GM18511 (cell line): ENCODE measurements around the gene CA9.

Experiments
- ATAC-seq: cut with Tn5 transposase; IDR thresholded peaks from one replicate; pipeline ENCODE4 v1.9.1; 2021; ENCODE audit warnings: mild to moderate bottlenecking, moderate library complexity; ENCODE audit not compliant: unreplicated experiment

CA9 gene

DNA sequence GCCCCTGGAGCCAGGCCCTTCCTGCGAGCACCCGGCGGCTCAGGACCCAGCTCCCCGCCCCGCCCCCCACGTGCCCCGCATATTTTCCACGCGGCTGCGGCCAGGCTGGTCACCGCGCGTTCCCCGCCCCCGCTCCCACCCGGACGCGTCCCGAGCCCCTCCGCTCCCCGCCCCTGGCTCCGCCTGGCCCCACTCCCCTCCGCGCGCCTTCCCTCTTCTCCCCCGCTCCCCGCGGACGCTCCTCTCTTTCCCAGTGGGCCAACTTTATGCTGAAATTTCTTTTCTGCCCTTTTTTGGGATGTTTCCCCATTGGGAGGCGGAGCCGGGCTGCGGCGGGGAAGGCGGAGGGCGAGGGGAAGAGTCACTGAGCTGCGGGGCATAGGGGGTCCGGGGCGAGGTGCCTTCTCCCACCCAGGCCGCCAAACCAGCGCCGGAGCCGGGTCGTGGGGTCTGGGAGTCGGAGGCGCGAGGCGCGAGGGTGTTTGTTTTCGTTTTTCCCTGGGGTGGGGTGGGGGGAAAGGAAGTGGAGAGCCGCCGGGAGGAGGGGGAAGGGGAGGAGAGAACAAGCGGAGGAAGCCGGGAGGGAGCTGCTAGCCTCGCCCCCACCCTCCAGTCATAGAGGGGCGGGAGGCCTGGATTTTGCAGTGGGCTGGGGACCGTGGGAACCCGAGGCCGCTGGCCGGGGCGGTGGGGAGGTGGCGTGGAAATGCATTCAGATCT, 17.0 kb downstream of the CA9 start:
- no peak for ATAC-seq

DNA sequence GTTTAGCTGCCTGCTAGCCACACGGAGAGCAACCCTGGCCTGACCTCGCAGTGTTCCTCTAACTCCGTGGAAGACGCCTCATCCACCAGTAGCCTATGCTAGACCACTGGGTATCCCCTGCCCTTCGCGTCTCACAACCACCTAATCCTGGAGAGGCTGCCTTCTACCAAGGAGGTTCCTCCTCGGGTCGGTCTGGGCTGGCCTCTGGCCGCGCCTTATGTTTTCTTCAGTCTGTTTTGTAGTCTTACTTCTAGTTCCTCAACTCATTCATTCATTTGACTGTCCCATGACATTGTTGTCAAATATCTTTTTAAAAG, 17.6 kb downstream of the CA9 start:
- ATAC-seq = no peak

DNA sequence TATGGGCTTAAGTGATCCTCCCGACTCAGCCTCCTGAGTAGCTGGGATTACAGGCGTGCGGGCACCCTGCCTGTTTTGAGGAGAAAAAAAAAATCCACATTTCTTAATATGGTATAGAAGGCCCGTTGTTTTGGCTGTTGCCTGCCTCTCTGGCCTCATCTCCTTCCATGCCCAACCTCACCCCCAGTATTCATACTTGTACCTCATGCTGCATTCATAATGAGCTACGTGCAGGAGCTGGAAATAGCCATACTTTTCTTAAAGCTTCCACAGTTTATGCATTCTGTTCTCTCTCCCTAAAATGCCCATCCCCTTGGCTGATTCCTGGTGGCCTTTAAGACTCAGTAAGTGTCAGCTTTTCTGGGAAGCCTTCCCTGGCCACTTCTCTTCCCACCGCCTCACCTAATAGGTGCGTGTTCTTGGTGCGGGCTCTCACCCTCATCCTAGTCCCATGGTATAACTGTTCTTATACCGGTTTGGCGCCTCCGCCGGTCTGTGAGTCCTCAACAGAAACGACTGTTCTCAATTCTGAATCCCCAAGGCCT, 18.1 kb downstream of the CA9 start:
- ATAC-seq = no peak

DNA sequence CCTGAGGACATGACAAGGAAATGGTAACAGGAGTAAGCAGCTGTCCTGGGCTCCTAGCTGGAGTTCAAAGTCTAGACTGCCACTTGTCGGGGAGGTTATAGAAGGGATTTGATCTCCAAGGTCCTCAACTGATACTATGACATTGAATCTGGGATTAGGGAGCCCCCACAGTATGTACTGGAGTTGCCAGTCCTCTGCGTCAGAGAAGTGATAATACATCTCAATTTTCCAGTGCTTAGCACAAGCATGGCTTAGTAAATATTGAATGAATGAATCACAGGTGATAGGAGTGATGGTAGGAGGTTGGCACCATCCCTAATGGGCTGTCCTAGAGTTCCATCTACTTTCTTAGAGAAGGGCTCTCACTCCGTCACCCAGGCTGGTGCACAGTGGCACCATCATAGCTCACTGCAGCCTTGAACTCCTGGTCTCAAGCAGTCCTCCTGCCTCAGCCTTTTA, 22.2 kb downstream of the CA9 start:
- ATAC-seq = no peak

DNA sequence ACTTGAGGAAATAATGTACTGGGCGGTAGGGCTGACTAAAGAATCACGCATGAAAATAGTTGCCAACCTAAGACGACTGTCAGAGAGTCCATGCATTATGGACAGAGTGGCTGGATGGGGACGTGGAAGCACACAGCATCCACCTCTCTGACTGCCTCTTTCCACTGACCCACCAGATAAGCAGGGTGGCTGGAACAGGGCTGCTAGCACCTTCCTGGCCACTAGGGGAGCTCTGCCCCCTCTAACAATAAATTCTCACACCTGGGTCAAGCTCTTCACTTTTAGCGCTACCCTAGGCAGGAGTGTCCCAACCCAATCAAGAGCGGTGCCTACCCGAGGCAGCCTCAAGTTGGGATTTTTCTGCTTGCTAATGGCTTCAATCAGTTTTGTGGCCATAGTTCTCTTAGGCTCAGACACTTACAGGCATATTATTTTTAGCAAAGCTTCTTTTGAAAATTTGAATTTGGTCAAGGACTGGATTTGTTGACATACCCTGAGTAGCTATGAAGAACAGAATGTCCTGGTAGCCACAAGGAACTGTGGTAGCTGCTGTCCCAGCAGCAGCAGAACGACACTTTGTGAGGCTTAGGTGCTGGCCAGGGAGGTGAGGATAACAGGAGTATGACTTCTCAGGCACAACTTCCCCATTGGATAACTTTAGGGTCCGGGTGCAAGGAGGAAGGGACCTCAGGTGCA, 22.9 kb downstream of the CA9 start:
- peak; percentile 83 for ATAC-seq

DNA sequence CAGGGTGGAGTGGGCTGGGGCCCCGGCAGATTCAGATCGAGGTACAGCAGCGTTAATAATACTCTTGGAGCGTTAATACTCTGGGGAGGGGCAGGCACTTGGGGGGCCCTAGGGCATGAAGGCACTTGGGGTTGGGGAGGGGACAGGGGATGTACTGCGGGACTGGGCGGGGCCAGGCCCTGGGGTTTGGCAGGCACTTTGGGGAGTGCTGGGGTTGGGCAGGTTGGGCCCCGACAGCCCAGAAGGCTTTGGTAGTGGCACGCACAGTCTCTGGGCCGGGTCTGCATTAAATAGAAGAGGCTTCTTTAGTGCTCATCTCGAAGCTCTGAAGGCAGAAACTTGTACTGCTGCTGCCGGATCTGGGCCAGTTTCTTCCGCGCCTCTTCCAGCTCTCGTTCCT, 23.8 kb downstream of the CA9 start:
- ATAC-seq = no peak

DNA sequence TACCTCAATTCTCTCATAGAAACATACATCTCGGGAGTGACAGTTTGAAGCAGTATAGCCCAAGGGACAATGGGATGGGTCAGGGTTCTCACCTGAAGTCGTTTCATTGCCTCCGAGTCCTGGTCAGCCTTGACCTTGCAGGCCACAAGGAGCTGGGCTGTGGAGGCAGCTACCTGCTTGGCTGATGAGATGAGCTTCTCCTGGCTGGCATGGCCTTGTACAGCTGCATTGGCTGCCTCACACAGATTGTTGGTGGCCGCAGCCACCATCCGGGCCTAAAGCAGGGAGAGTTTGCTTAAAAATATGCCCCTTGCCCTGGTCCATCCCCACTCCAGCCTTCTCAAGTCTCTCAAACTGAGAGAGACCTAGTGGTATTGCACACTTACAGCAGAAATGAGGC, 24.5 kb downstream of the CA9 start:
- no peak for ATAC-seq

DNA sequence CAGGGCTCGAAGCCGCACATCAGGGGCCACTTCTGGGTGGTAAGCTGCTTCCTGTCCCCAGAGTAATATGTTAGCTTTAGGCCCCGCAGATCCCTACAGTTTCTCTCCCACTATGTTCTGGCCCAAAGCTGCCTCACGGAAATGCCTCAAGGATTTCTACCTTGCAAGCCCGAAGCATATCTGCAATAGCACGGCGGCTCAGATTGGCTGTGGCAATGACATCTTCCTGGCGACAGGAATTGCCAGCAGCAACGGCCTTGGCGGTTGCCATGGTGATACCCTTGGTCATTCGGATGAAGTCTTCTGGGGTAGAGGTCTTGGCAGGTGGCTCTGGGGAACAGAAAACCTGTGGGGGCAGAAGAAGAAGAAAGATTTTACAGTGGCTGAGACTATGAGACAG, 26.3 kb downstream of the CA9 start:
- ATAC-seq = no peak

DNA sequence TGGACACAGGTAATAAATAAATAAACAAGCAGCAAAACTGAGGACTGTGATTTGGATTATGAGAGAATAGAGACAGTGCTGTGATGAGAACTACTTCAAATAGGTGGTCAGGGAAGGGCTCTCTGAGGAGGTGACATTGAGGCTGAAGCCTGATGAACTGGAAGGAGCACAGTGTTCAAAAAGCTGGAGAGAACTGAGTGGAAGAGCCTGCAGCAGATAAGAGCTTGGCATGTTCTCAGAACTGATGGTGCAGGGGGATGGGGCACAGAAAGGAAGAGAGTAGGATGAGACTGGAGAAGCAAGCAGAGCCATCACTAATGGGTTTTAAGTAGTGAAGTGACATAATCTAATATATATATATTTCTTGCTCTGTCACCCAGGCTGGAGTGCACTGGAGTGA, 27.2 kb downstream of the CA9 start:
- ATAC-seq = no peak

DNA sequence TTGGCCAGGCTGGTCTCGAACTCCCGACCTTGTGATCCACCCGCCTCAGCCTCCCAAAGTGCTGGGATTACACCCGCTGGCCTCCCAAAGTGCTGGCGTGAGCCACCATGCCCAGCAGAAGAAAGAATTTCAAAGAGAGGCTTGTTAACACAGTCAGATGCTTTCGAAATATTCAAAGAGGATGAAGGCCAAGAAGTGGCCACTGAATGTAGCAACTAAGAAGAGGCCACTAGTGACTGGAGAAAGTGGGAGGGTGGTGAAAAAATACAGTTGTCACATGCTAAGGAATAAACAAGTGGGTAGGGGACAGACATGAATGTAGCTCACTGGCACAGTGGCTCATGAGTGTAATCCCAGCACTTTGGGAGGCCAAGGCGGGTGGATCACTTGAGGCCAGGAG, 29.0 kb downstream of the CA9 start:
- no peak for ATAC-seq

DNA sequence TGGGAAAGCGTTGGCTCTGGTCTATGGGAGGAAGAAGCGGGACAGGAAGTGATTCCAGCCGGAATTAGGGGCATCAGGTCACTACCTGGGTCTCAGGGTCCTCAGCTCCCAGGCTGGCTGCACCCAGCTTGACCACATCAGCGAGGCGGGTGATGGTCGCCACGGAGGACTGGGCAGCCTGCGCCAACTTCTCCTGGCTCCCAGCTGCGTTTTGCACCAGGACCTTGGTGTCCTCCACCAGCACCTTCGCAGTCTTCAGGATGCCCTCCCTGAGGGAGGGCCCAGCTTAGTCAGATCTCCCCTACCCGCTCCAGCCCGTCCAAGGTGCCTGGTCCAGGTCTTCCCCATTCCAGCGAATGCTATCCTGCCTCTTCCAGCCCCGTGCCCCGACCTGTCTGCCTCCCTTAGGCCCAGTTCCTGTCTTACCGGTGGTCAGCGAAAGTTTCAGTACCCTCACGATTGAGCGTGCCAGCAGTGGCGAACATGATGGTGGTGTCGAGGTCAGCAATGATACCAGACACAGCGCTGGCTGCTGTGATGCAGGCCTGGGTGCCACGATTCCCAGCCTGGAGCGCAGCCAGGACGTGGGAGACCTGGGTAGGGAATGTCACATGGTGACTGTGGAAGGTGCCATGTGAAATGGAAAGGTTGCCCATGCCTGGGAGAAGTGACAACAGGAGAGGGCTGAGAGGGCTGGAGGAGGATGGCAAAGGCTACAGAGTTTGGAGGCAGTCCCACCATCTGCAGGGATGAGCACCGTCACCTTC, 30.4 kb downstream of the CA9 start:
- ATAC-seq = no peak

DNA sequence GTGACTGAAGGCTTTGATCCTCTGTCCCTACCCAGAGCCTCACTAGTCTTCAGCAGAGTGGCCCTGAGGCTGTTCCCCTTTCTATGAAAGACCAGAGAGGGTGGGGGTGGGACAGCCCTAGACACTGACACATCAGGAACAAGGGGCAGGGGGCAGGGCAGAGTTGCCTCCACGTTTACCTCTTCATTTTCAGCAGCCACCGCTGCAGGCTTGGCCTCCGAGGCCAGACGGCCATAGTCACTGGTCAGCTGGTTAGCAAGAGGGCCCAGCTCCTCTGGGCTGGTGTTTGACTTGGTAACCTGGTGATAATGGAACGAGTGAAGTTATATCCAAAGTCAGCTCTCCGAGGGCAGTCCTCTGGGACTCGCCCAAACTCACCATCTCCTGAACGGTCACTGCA, 31.6 kb downstream of the CA9 start:
- ATAC-seq = no peak

DNA sequence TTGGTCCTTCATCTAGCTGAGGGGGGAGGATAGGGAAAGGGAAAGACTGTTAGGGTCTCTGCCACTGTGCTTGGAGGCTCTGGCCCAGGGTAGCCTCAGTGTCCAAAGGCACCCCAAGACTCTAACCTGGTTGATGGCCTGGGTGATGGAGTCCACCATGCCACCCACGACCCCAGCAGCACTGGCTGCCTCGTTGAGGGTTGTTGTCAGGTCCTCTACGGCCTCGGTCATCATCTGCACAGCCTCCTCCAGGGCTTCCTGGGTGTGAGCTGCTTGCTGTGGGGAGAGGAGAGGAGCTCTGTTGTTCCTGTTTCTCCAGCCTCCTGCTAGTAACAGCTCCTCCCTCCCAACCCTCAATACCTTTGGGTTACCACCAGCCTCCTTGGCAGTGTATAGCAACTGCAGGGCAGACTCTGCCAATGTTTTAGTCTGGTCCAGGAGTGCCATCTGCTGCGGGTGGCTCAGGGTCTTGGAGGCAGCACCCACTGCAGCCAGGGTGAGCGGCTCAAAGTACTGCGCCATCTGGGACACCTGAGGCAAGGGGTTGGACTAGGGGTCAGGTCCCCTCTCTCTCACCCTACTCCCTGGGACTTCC, 32.2 kb downstream of the CA9 start:
- no peak for ATAC-seq

DNA sequence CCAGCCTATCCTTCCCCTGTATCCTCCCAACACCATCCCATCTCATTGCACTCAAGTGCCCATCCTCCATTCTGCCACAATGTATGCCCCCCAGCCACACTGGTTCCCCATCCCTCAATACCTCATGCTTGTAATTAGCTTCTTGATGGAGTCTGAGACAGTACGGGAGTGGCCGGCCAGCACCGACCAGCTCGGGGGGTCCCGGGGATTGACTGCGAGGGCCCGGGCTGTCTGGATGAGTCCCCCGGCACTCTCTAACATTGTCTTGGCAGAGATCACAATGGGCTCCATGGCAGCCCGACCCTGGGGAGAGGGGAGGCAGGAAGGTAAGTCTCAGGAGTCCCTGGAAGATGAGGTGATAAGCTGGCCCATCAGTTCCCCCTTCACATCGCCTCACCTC, 33.2 kb downstream of the CA9 start:
- no peak for ATAC-seq

DNA sequence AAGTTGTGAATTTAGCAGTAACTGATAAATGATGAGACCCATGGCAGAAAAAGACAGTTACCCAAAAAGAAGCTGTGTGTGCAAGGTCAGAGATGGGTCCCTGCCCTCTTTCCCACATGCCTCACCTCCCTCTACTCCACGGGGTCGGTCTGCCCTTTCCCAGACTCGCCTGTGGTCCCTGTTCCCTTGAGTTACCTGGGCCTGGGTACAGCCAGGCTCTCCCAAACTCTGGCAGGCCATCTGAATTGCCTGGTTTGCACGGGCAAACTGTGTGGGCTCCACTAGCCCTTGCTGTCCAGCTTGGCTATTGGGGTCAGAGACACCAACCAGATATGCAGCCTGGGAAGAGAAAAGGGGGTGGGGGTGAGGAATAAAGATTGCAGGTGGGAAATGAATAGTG, 34.4 kb downstream of the CA9 start:
- no peak for ATAC-seq

DNA sequence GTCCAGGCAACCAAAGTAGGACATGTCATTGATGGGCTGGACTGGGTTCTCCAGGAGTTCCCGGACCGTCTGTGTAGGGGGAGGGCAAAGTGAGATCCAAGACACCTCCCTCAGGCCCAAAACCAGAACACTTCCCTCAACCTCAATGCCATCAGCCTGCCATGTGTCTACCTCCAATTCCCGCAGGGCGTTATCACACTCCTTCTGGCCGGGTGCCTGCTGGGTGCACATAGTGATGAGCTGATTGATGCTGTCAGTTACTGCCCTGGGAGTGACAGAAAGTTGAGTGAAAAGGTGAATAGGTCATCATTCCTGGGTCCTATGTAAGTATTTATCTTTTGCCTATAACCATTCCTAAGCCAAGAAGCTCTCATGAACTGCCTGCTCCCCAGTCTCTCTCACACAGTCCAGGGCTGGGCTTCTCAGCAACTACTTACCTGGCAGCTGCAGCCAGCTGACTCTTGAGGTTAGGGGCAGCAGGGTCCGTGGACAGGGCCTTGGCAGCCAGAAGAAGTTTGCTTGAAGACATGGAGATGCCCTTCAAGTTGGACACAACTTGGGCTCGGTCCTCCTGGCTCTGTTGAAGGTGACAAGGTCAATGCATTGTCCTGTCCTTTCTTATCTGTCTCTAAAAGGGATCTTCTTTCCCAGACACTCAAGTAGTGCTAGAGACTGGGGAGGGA, 37.2 kb downstream of the CA9 start:
- ATAC-seq = no peak

DNA sequence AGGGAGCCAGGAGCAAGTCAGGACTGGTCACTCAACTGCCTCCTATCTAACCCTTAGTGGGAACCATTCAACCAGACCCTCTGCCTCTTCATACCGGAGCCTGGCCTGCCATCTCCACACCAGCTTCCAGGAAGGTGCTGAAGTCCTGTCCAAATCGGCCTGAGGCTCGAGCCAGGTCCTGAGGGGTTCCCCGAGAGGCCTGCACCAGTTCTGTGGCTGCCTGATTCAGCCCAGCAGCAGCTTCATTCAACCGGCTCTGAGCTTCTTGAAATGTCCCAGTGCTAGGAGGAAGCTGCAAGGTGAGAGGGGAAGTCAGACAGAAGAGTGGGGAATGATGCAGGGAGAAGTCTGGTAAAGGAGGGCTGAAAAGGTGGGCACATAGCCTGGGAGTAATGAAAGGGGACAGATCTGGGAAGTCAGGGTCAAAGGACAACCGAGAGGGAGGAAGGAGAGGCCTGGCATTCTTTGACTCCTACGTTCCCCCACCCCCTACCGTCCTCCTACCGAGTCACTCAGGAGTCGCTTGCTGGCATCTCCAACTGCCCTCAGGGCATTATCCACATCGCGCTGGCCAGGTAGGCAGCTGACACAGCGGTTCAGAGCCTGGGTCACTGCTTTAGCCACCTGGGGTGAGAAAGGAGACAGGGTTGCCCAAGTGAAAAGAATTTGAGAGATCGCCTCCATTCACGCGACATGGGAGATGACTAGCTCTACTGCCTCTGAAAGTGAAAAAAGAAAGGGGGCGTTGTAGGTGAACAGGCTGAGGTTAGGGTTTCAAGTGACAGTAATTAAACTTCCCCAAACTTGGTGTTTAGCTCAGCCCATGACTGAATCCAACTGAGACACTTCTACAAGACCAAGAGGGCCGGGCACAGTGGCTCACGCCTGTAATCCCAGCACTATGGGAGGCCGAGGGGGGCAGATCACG, 38.0 kb downstream of the CA9 start:
- no peak for ATAC-seq

DNA sequence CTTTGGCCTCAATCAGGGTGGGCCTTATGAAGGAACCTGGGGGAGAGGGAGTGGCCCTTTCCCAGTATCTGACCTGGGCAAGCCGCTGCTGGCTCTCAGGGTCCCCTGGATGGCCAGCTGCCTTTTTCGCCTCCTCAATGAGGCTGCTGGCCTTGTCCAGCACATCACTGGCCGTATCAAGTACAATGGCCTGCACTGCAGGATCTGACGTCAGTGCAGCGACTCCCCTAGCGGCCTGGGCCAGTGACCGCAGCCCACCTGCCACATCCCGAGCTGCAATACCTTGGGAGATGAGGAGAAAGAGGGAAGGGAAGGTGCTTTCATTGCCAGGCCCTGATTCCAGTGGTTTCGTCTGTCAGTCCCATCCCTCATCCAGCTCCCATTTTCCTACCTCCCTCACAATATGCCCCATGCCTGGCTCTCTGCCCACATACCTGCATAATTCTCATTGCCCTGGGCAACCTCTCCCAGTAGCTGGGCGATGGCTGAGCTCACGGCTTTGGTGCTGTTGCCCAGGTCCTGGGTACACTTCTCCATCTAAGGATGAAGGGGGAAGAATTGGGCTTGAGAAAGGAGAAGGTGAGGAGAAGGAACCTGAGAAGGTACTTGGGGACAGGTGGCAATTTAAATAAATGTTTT, 39.2 kb downstream of the CA9 start:
- no peak for ATAC-seq

DNA sequence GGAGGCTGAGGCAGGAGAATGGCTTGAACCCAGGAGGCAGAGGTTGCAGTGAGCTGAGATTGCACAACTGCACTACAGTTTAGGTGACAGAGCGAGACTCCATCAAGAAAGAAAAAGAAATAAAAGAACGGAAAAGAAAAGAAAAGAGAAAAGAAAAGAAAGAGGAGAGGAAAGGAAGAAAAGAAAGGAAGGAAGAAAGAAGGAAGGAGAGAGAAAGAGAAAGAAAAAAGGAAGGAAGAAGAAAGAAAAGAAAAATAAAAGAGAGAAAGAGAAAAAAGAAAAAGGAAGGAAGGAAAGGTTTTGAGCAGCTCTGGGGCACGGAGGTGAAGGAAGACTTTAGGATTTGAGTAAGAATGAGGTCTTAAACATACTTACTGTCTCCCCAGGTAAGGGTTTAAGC, 39.9 kb downstream of the CA9 start:
- no peak for ATAC-seq
